C4-2B (cell line): ENCODE measurements around the gene GRK6.

ENCODE experiments used
- H3K27ac ChIP-seq: fragments of 450-650 bp; 2 replicates; pipeline ENCODE4 v1.5.1; 2017
- ZFX ChIP-seq: fragments of 450-650 bp; IDR thresholded peaks from 2 replicates; pipeline ENCODE4 v1.6.1; 2017
- TF ChIP-seq, protein P1 (sequence below): fragments of 450-650 bp; conservative IDR thresholded peaks from 2 replicates; pipeline ENCODE4 v1.5.1; 2017; ENCODE audit warnings: mild to moderate bottlenecking

Gene GRK6

DNA sequence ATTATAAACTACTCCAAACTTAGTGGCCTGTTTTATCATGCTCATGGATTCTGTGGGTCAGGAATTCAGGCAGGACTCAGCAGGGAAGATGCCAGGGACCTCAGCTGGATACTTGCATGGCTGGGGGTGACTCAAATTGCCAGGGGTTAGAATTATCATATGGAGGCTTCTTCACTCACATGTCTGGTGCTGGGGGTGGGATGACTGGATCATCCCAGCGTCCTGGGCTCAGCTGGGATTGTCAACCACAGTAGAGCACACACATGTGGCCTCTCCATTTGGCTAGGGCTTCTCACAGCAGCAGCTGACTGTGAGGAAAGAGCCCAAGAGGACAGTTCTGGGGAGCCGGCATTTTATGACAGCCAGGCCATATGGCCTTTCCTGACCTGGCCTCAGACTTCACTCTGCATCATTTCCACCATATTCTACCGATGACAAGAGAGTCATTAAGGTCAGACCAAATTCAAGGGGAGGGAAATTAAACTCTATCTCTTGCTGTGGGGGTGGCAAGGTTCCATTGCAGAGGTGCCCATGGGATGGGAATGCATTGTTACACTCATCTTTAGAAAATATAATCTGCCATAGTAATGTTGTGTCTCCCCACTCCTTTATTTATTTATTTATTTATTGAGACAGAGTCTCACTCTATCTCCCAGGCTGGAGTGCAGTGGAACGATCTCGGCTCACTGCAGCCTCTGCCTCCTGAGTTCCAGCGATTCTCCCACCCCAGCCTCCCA lies 5.2 kb upstream of the GRK6 start:
- TF ChIP-seq, protein P1, sequence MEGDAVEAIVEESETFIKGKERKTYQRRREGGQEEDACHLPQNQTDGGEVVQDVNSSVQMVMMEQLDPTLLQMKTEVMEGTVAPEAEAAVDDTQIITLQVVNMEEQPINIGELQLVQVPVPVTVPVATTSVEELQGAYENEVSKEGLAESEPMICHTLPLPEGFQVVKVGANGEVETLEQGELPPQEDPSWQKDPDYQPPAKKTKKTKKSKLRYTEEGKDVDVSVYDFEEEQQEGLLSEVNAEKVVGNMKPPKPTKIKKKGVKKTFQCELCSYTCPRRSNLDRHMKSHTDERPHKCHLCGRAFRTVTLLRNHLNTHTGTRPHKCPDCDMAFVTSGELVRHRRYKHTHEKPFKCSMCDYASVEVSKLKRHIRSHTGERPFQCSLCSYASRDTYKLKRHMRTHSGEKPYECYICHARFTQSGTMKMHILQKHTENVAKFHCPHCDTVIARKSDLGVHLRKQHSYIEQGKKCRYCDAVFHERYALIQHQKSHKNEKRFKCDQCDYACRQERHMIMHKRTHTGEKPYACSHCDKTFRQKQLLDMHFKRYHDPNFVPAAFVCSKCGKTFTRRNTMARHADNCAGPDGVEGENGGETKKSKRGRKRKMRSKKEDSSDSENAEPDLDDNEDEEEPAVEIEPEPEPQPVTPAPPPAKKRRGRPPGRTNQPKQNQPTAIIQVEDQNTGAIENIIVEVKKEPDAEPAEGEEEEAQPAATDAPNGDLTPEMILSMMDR, result no peak
- TF ChIP-seq ZFX, result no peak
- no peak overlapping the region for H3K27ac ChIP-seq

DNA sequence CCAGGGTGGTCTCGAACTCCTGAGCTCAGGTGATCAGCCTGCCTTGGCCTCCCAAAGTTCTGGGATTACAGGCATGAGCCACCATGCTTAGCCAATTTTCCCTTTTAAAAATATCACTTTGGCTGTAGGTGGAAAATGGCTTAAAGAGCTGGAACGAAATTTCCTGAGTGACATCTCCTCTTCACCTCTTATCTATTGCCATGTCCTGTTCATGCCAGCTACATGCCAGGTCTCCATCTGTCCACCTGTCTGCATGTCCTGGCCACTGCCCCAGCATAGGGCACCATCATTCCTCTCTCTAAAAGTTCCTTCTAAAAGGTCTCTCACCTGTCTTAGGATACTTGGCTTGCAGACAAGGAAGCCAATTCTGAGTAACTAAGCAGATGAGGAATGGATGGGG lies 2.8 kb upstream of the GRK6 start:
- no peak overlapping the region for H3K27ac ChIP-seq
- TF ChIP-seq, protein P1, result no peak
- TF ChIP-seq ZFX, result no peak

DNA sequence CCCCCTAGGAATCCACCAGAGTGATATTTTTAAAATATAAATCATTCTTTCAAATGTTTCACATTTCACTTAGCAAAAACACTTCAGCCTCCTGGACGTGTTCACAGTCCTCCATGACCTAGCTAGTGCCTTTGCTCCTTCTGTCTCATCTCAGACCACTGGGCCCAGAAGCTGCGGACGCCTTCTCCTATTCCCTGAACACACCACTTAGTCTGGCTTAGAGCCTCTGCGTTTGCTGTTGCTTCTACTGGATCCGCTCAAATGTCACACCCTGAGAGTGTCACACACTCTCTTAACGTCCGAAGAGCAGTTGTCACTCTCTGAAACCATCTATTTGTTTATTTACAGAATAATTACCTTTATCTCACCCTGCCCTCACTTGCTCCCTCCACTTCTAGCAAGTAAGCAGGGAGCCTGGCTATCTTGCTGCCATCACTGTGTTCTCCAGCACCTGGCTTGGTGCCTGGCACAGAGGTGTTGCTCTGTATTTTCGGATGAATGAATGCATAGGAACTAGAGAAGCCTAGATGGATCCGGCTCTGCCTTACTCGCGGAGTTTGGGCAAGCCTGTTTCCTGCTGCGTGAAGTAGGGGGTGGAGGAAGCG lies 1.2 kb upstream of the GRK6 start:
- peak overlapping the region; percentile 85 for H3K27ac ChIP-seq
- TF ChIP-seq, protein P1, result no peak
- TF ChIP-seq ZFX, result no peak

DNA sequence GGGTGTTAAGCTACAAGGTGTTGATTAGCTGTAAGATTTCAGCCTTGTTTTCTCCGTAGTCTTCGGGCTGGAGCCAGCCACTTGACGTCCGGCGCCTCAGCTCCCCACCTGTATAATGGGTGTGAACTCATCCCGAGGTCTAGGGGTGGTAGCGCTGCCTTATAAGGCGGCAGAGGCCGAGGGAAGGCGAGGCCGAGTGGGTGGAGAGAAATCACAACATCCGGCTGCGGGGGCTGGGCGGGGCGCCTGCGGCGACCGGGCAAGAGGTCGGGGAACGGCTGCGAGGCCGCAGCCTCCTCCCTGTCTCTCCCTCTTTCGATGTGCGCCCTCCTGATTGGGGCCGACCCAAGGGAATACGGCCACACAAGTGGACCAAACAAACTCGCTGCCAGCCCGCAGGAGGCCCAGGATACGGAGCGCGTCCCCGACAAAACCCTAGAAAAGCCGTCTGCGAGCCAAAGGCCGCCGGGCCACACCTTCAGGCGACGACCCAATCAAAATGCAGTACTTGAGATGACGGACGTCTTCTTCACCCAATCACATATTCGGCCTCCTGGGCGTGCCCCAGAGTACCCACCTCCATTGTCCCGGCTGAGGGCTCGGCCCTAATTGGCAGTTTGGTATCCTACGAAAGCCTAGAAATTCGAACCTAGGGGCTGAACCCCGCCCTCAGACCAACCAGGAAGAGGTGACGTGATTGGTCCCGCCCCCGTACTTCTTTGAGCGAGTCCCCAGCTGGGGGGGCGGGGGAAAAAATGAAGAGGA lies 493 bp upstream of the GRK6 start:
- TF ChIP-seq, protein P1, result no peak
- TF ChIP-seq ZFX, result no peak
- H3K27ac ChIP-seq, result peak overlapping the region; percentile 85

DNA sequence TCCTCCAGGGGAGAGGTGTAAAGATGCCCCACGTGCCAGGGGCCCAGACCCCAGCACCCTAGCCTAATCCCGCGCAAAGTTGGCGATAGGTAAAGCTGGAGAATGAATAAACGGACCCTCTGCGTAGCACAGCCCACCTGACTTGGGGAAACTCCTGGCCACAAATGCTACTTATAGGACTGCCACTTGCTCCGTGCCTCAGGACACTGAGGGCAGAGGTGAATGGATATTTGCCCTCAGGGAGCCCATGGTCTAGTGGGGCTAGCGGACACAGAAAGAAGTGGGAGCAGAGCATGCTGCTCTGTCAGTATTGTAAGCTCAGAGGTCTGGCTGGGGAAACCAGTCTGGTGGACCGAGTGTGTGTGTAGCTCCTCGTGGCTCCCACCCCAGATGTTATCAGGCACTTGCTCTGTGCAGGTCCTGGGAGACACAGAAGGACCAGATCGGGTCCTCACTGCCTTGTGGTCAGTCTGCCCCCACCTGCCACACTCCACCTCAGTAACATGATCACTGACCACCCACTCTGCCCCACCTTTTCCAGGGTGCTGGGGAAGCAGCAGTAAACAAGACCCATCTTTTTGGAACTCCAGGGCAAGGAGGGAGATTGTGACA lies 841 bp downstream of the GRK6 start:
- peak overlapping the region; percentile 85 for H3K27ac ChIP-seq
- no peak for TF ChIP-seq ZFX
- TF ChIP-seq, protein P1, result no peak

DNA sequence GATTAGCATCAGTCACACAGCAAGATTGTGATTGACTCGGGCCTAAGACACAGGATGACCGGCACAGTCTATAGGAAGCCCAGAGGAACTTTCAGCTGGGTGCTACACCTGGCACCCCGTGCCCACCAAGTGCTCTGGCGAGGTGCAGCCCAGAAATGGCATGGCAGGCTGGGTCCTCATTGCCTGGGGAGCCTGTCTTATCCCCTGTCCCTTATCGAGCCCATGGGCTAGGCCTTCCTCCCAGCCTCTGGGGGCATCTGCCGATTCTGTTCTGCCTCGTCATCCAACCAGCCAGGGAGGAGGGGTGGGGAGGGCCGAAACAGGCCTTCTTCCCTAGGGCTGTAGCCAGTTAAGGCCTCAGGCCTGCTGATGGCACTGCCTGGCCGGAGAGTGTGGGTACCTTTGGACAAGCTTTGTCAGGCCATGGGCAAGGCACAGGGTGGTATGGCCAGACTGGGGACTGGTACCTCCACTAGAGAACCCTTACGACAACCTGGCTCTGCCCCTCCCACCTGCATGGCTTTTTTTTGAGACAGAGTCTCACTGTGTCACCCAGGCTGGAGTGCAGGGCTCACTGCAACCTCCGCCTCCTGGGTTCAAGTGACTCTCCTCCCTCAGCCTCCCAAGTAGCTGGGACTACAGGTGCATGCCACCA lies 1.6 kb downstream of the GRK6 start:
- TF ChIP-seq, protein P1, result no peak
- TF ChIP-seq ZFX, result no peak
- H3K27ac ChIP-seq, result peak overlapping the region; percentile 85
